Stomach (tissue), 9 donors: ENCODE measurements around the gene ARRDC3. TPM values are rescaled to one million over a fixed set of nuclear protein-coding genes. Genes with fewer than 3 reads are reported as not detected.
"Not testable (repeated sequence)": the region's sequence is repeated elsewhere in the genome, so short reads cannot be mapped to it uniquely, and the experiment has no call there.

Experiments
- DNase-seq, 2 donors: peaks; one replicate each; pipeline versions ENCODE4 v3.0.0 to v3.0.0-alpha.2; 2013 to 2019
- H3K27ac ChIP-seq, 5 donors: fragments of 200-600 bp in 4 of 5; sonication (generic) in 4 of 5; one replicate each; pipeline ENCODE4 v1.5.1; 2013 to 2019; ENCODE audit warnings: mild to moderate bottlenecking in 1 of 5, moderate library complexity in 1 of 5
- H3K27me3 ChIP-seq, 3 donors: fragments of 200-600 bp; sonication (generic); one replicate each; pipeline ENCODE4 v1.5.1; 2017 to 2019; ENCODE audit warnings: mixed run types in 1 of 3
- H3K36me3 ChIP-seq, 4 donors: fragments of 200-600 bp; sonication (generic); 1 replicate in 3 of 4; 2 replicates in 1 of 4; pipeline ENCODE4 v1.5.1; 2016 to 2019
- H3K4me1 ChIP-seq, 4 donors: fragments of 200-600 bp; sonication (generic); one replicate each; pipeline ENCODE4 v1.5.1; 2016 to 2019
- H3K4me3 ChIP-seq, 4 donors: fragments of 200-600 bp; sonication (generic) in 3 of 4; one replicate each; pipeline ENCODE4 v1.5.1; 2016 to 2019; ENCODE audit warnings: mild to moderate bottlenecking in 1 of 4
- H3K9me3 ChIP-seq, 4 donors: fragments of 200-600 bp; sonication (generic); one replicate each; pipeline ENCODE4 v1.5.1; 2016 to 2019
- CTCF ChIP-seq, 7 experiments: fragments of 450-650 bp in 4 of 7; fragments of 200-600 bp in 3 of 7; sonication (generic) in 3 of 7; IDR thresholded peaks; one replicate each; pipeline ENCODE4 v1.5.1; 2016 to 2019; ENCODE audit warnings: antibody characterized with exemption in 7 of 7, control low read depth in 2 of 7, mild to moderate bottlenecking in 1 of 7
- EP300 ChIP-seq: sonication (generic); formaldehyde crosslinking; IDR thresholded peaks from one replicate; pipeline ENCODE4 v1.6.1; 2017; ENCODE audit warnings: antibody characterized with exemption
- POLR2A ChIP-seq, 4 donors: fragments of 450-650 bp; IDR thresholded peaks; one replicate each; pipeline ENCODE4 v1.6.1; 2016; ENCODE audit warnings: antibody characterized with exemption in 4 of 4, control low read depth in 2 of 4, mild to moderate bottlenecking in 1 of 4, moderate library complexity in 1 of 4
- POLR2AphosphoS5 ChIP-seq, 3 donors: sonication (generic); formaldehyde crosslinking; IDR thresholded peaks; one replicate each; pipeline ENCODE4 v1.6.1; 2016; ENCODE audit warnings: antibody characterized with exemption in 3 of 3
- WGBS, 5 donors: extraction: QIAGEN DNeasy Blood & Tissue Kit in 3 of 5; methylation state at CpG; one replicate each; pipeline versions ENCODE4 v1.1.5 to v1.1.7; 2013 to 2018; 5-methylcytosine and 5-hydroxymethylcytosine counted together
- intact Hi-C: fragments of 100-400 bp; cut with DNase I; formaldehyde crosslinking; loops from one replicate; pipeline ENCODE4 v1.15.1; 2023; ENCODE audit warnings: low total_unique reads
- polyA plus RNA-seq, 3 donors: library from polyadenylated mRNA; stranded (reverse); fragments of 200-250 nt; gene quantifications; one replicate each; pipeline ENCODE4 v1.2.3, GENCODE V29; 2013
- total RNA-seq, 5 donors: library from RNA; depleted of rRNA; stranded (reverse); fragments of >200 nt; gene quantifications; one replicate each; pipeline versions ENCODE4 v1.1.0 to v1.2.3, GENCODE V29; 2014 to 2016
- donor health status: healthy with polysubstance abuse.
- donor health status: Bipolar disorder and iron deficiency.
- donor health status: healthy.

The ARRDC3 gene
- total and polyA plus RNA-seq, 8 donors, result 8.7 to 188 (median 28.5) TPM

GRCh38 chr5:91390268-91390667 lies 7.2 kb upstream of the ARRDC3 start:
- TF ChIP-seq POLR2AphosphoS5 (IDR thresholded peaks at IDR 0.05), result no peak
- no peak for TF ChIP-seq CTCF (IDR thresholded peaks at IDR 0.05)
- TF ChIP-seq EP300, result no peak
- TF ChIP-seq POLR2A (IDR thresholded peaks at IDR 0.05), result no peak
- intact Hi-C loops, result no loop called here
- no peaks in the 10 kb centered on the region for H3K36me3 ChIP-seq
- no peaks in the 10 kb centered on the region for H3K9me3 ChIP-seq
- peak in 1 of 2 donors; percentile 44 for DNase-seq
- no peak overlapping the region for H3K27ac ChIP-seq
- H3K27me3 ChIP-seq, result no peaks in the 10 kb centered on the region
- peaks cover 0 to 6% (median 0%) of the 10 kb centered on the region in 4 donors for H3K4me1 ChIP-seq
- 27 to 54% (median 37%) methylated on average over 4 of the region's 4 CpGs for WGBS, 5 donors
- H3K4me3 ChIP-seq, result no peak overlapping the region

- not testable (repeated sequence) for DNase-seq, H3K27me3 ChIP-seq
- intact Hi-C loops, result loop anchor here (10.0 kb wide), 1 partner anchor 285 kb away; no protein-coding TSS in a partner anchor
These were observed 6.4 kb upstream of the ARRDC3 start for GRCh38 chr5:91389555-91389954.

GRCh38 chr5:91388362-91388761 lies 5.2 kb upstream of the ARRDC3 start:
- Histone ChIP-seq H3K27me3 (no peaks in the 10 kb centered on the region), H3K4me3 (no peak overlapping the region), H3K4me1 (peaks cover 0 to 15% (median 7%) of the 10 kb centered on the region in 4 donors), H3K36me3 (no peaks in the 10 kb centered on the region), H3K27ac (no peak overlapping the region), H3K9me3 (no peaks in the 10 kb centered on the region)
- DNase-seq, result no peak
- intact Hi-C loops, result loop anchor here (10.0 kb wide), 1 partner anchor 284 kb away; no protein-coding TSS in a partner anchor
- TF ChIP-seq EP300, result no peak
- TF ChIP-seq CTCF (IDR thresholded peaks at IDR 0.05), result no peak
- TF ChIP-seq POLR2AphosphoS5 (IDR thresholded peaks at IDR 0.05), result no peak
- no peak for TF ChIP-seq POLR2A (IDR thresholded peaks at IDR 0.05)
- WGBS, 5 donors, result 95 to 99% (median 98%) methylated on average over 5 of the region's 5 CpGs

More at GRCh38 chr5:91389555-91389954, 6.4 kb upstream of the ARRDC3 start:
- not testable (repeated sequence) for H3K27ac ChIP-seq, H3K9me3 ChIP-seq, H3K4me1 ChIP-seq, H3K4me3 ChIP-seq, H3K36me3 ChIP-seq

- intact Hi-C loops, result loop anchor here (10.0 kb wide), 1 partner anchor 281 kb away; no protein-coding TSS in a partner anchor
These were observed 3.0 kb upstream of the ARRDC3 start for GRCh38 chr5:91386120-91386519.

GRCh38 chr5:91385596-91385995 lies 2.5 kb upstream of the ARRDC3 start:
- WGBS, 5 donors, result 89 to 94% (median 93%) methylated on average over 11 of the region's 11 CpGs
- DNase-seq, H3K9me3 ChIP-seq, H3K36me3 ChIP-seq, H3K4me3 ChIP-seq, H3K27me3 ChIP-seq, H3K27ac ChIP-seq: not testable (repeated sequence)
- peaks cover 0 to 15% (median 4%) of the 10 kb centered on the region in 4 donors for H3K4me1 ChIP-seq
- intact Hi-C loops, result loop anchor here (10.0 kb wide), 1 partner anchor 281 kb away; no protein-coding TSS in a partner anchor

More at GRCh38 chr5:91386120-91386519, 3.0 kb upstream of the ARRDC3 start:
- Histone ChIP-seq H3K4me1 (peaks cover 0 to 15% (median 4%) of the 10 kb centered on the region in 4 donors), H3K4me3 (no peak overlapping the region), H3K27me3 (no peaks in the 10 kb centered on the region), H3K9me3 (no peaks in the 10 kb centered on the region), H3K36me3 (no peaks in the 10 kb centered on the region), H3K27ac (no peak overlapping the region)
- TF ChIP-seq POLR2AphosphoS5 (IDR thresholded peaks at IDR 0.05), result no peak
- no peak for TF ChIP-seq EP300
- TF ChIP-seq CTCF (IDR thresholded peaks at IDR 0.05), result no peak
- no peak for TF ChIP-seq POLR2A (IDR thresholded peaks at IDR 0.05)
- DNase-seq, result no peak
- 79 to 93% (median 89%) methylated on average over 2 of the region's 2 CpGs for WGBS, 5 donors
